OCI-LY3 (cell line): ENCODE data around the gene DOCK1.

Source experiments
- H2AFZ ChIP-seq: fragments of 200-600, 300-600 bp; shearing (Covaris generic); 2 replicates; pipeline ENCODE4 v1.6.0; 2014; ENCODE audit warnings: antibody characterized with exemption, low read depth, low read length
- H3K27ac ChIP-seq: fragments of 200-600, 300-600 bp; sonication (generic); 2 replicates; pipeline ENCODE4 v1.5.1; 2014; ENCODE audit warnings: mild to moderate bottlenecking, low read length, moderate library complexity, mixed read lengths
- H3K27me3 ChIP-seq: fragments of 200-600, 300-600 bp; sonication (generic); 2 replicates; pipeline ENCODE4 v1.6.1; 2014; ENCODE audit warnings: low read depth, low read length, mixed read lengths
- H3K36me3 ChIP-seq: fragments of 200-600, 300-600 bp; sonication (generic); replicated peaks from 2 replicates; pipeline ENCODE3; 2014; ENCODE audit warnings: low read depth, low read length, mixed read lengths
- H3K4me1 ChIP-seq: fragments of 300-600, 200-600 bp; sonication (generic); 2 replicates; pipeline ENCODE4 v1.6.1; 2014; ENCODE audit warnings: low read length, mixed read lengths
- H3K4me2 ChIP-seq: fragments of 200-600, 300-600 bp; sonication (generic); 2 replicates; pipeline ENCODE4 v1.6.1; 2014; ENCODE audit warnings: low read length, mixed read lengths
- H3K4me3 ChIP-seq: fragments of 300-600, 200-600 bp; sonication (generic); 2 replicates; pipeline ENCODE4 v1.5.1; 2014; ENCODE audit warnings: antibody characterized with exemption, mild to moderate bottlenecking, low read length, moderate library complexity
- H3K79me2 ChIP-seq: fragments of 300-600, 200-600 bp; shearing (Covaris generic); 2 replicates; pipeline ENCODE4 v1.6.1; 2014; ENCODE audit warnings: mild to moderate bottlenecking, low read length, mixed read lengths
- H3K9ac ChIP-seq: fragments of 300-600, 200-600 bp; shearing (Covaris generic); 2 replicates; pipeline ENCODE4 v1.6.0; 2014; ENCODE audit warnings: mild to moderate bottlenecking, low read length, moderate library complexity
- H3K9me3 ChIP-seq: fragments of 200-600, 300-600 bp; shearing (Covaris generic); 2 replicates; pipeline ENCODE4 v1.6.1; 2014; ENCODE audit warnings: low read length, mixed read lengths; ENCODE audit not compliant: insufficient read depth
- H4K20me1 ChIP-seq: fragments of 200-600, 300-600 bp; sonication (generic); 2 replicates; pipeline ENCODE4 v1.6.1; 2016; ENCODE audit warnings: low read length, mixed read lengths; ENCODE audit not compliant: insufficient read depth
- CTCF ChIP-seq: fragments of 200-600, 300-600 bp; sonication (generic); IDR thresholded peaks from 2 replicates; pipeline ENCODE4 v1.5.1; 2014; ENCODE audit warnings: antibody characterized with exemption, low read length, low read depth
- EZH2phosphoT487 ChIP-seq: fragments of 200-600 bp; shearing (Covaris generic); IDR thresholded peaks from 2 replicates; pipeline ENCODE4 v1.6.1; 2018; ENCODE audit warnings: antibody characterized with exemption, mixed run types, low read depth

Gene DOCK1

GRCh38 chr10:127027786-127028185 lies 122.6 kb downstream of the DOCK1 start:
- TF ChIP-seq CTCF (no peak), EZH2phosphoT487 (no peak)
- Histone ChIP-seq H2AFZ (no peak overlapping the region), H3K36me3 (no peaks in the 10 kb centered on the region), H3K79me2 (no peaks in the 10 kb centered on the region), H3K4me1 (no peaks in the 10 kb centered on the region), H3K9ac (no peak overlapping the region), H3K27ac (no peak overlapping the region), H3K9me3 (no peaks in the 10 kb centered on the region), H4K20me1 (no peaks in the 10 kb centered on the region), H3K27me3 (no peaks in the 10 kb centered on the region), H3K4me2 (no peak overlapping the region), H3K4me3 (no peak overlapping the region)

DNA sequence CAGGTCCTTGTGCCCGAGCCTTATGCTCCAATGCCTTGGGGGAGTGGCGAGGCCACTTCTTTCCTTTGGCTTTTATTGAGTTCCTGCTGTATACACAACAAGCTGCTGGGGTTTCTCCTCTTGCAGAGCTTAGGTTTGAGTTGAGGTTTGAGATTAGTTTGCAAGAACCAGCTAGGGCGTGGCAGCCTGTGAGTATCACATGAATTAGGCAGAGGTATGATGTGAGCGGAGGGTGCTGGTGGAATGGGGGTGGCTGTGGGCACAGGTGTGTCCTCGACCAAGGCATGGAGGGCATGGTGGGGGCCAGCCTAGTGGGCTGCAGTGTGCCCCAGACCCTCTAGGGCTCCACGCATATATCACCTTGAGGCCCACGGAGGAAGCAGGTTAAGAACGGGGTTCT lies 123.3 kb downstream of the DOCK1 start:
- Histone ChIP-seq H3K9me3 (no peaks in the 10 kb centered on the region), H3K36me3 (no peaks in the 10 kb centered on the region)
- TF ChIP-seq EZH2phosphoT487 (no peak), CTCF (no peak)

DNA sequence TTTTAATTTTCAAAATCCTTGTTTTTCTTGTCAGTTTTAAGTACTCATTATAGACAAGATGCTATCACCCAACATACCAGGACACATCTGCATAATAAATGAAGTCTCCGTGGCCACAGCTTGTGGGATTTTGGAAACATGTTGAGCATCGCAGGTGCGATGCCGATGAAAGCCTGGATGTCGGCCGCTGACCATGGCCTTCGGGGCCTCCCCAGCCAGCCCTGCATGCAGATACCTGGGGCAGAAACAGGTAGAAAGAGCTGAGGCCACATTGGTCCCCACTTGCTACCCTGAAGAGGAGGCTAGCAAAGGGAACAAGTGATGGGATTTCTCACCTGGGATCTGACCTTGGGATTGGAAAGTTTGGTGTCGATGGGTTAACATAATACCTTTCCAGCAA lies 123.8 kb downstream of the DOCK1 start:
- Histone ChIP-seq H3K36me3 (no peaks in the 10 kb centered on the region), H3K4me2 (no peak overlapping the region), H3K27me3 (no peaks in the 10 kb centered on the region), H3K27ac (no peak overlapping the region), H2AFZ (no peak overlapping the region), H3K79me2 (no peaks in the 10 kb centered on the region), H3K4me3 (no peak overlapping the region), H4K20me1 (no peaks in the 10 kb centered on the region), H3K9me3 (no peaks in the 10 kb centered on the region), H3K9ac (no peak overlapping the region), H3K4me1 (no peaks in the 10 kb centered on the region)
- TF ChIP-seq EZH2phosphoT487: no peak
- no peak for TF ChIP-seq CTCF

More for the DNA sequence above, 123.3 kb downstream of the DOCK1 start:
- H3K27ac ChIP-seq: no peak overlapping the region
- H3K27me3 ChIP-seq: no peaks in the 10 kb centered on the region
- no peak overlapping the region for H2AFZ ChIP-seq
- no peak overlapping the region for H3K4me3 ChIP-seq
- no peaks in the 10 kb centered on the region for H3K4me1 ChIP-seq
- H3K9ac ChIP-seq: no peak overlapping the region
- H3K4me2 ChIP-seq: no peak overlapping the region
- H3K79me2 ChIP-seq: no peaks in the 10 kb centered on the region
- H4K20me1 ChIP-seq: no peaks in the 10 kb centered on the region

GRCh38 chr10:127033216-127034033 lies 128.2 kb downstream of the DOCK1 start:
- H3K9me3 ChIP-seq: no peaks in the 10 kb centered on the region
- H3K9ac ChIP-seq: no peak overlapping the region
- H3K27ac ChIP-seq: no peak overlapping the region
- no peaks in the 10 kb centered on the region for H3K79me2 ChIP-seq
- no peaks in the 10 kb centered on the region for H4K20me1 ChIP-seq
- no peak overlapping the region for H2AFZ ChIP-seq
- H3K36me3 ChIP-seq: no peaks in the 10 kb centered on the region
- TF ChIP-seq CTCF: no peak
- no peak for TF ChIP-seq EZH2phosphoT487
- H3K4me2 ChIP-seq: no peak overlapping the region
- no peaks in the 10 kb centered on the region for H3K4me1 ChIP-seq
- H3K27me3 ChIP-seq: no peaks in the 10 kb centered on the region
- H3K4me3 ChIP-seq: no peak overlapping the region
